A673 (cell line): ENCODE results near the gene MSH5. TPM values are rescaled to one million over a fixed set of nuclear protein-coding genes. Genes with fewer than 3 reads are reported as not detected.

Experiments used
- BruUV-seq: library from RNA; stranded (reverse); fragments of 400-500 nt; replicated peaks from 2 replicates; lab custom pipeline; 2021; lab: Mats Ljungman, UMichigan
- CTCF ChIA-PET: fragments of 300-600 bp; sonication (Branson Sonifier 250); formaldehyde crosslinking; loops from one replicate; lab custom pipeline; 2022; ENCODE audit warnings: antibody characterized with exemption; lab: Charles Lee
- POLR2A ChIA-PET: fragments of 300-600 bp; sonication (Branson Sonifier 250); formaldehyde crosslinking; loops from one replicate; lab custom pipeline; 2022; ENCODE audit warnings: antibody characterized with exemption; ENCODE audit not compliant: low non-redundant PET; lab: Charles Lee
- DNase-seq: peaks from one replicate; pipeline ENCODE4 v3.0.0-alpha.2; 2015; ENCODE audit warnings: low spot score
- H3K27ac ChIP-seq: fragments of 200-600 bp; sonication (generic); 2 replicates; pipeline ENCODE4 v1.5.1; 2016; ENCODE audit warnings: mixed run types, low read depth, mild to moderate bottlenecking, mixed read lengths, antibody characterized with exemption, low read length; ENCODE audit not compliant: poor library complexity, severe bottlenecking
- H3K27me3 ChIP-seq: fragments of 200-600 bp; sonication (generic); replicated peaks from 2 replicates; pipeline ENCODE4 v1.6.1; 2017; ENCODE audit warnings: mixed run types, low read depth, mild to moderate bottlenecking, mixed read lengths, antibody characterized with exemption, low read length; ENCODE audit not compliant: insufficient read depth, poor library complexity
- H3K36me3 ChIP-seq: fragments of 200-600 bp; sonication (generic); 2 replicates; pipeline ENCODE4 v1.6.1; 2016; ENCODE audit warnings: mixed run types, mild to moderate bottlenecking, mixed read lengths, antibody characterized with exemption, low read length; ENCODE audit not compliant: insufficient read depth, poor library complexity, severe bottlenecking
- H3K4me1 ChIP-seq: fragments of 200-600 bp; sonication (generic); 2 replicates; pipeline ENCODE4 v1.6.1; 2017; ENCODE audit warnings: mixed run types, mild to moderate bottlenecking, mixed read lengths, antibody characterized with exemption, low read length; ENCODE audit not compliant: insufficient read depth, poor library complexity, severe bottlenecking
- H3K4me3 ChIP-seq: fragments of 200-600 bp; sonication (generic); 2 replicates; pipeline ENCODE4 v1.5.1; 2016; ENCODE audit warnings: low read depth, mixed run types, mild to moderate bottlenecking, mixed read lengths, low read length; ENCODE audit not compliant: poor library complexity, severe bottlenecking
- H3K9me3 ChIP-seq: fragments of 200-600 bp; sonication (generic); 2 replicates; pipeline ENCODE4 v1.6.1; 2016; ENCODE audit warnings: mixed run types, low read depth, mild to moderate bottlenecking, mixed read lengths, antibody characterized with exemption, low read length; ENCODE audit not compliant: poor library complexity, severe bottlenecking
- CTCF ChIP-seq: fragments of 300-800, 200-600 bp; sonication (generic); conservative IDR thresholded peaks from 2 replicates; pipeline ENCODE4 v1.5.1; 2017; ENCODE audit warnings: low read depth, mild to moderate bottlenecking, antibody characterized with exemption, low read length, moderate library complexity, mixed read lengths
- EZH2 ChIP-seq: fragments of 200-600 bp; sonication (generic); IDR thresholded peaks from 2 replicates; pipeline ENCODE4 v1.6.1; 2017; ENCODE audit warnings: borderline replicate concordance, low read depth, mild to moderate bottlenecking, mixed read lengths, antibody characterized with exemption, low read length; ENCODE audit not compliant: poor library complexity, severe bottlenecking
- intact Hi-C: fragments of 100-400 bp; cut with micrococcal nuclease; formaldehyde crosslinking; loops from one replicate; pipeline ENCODE4 v1.10.0; 2022; ENCODE audit not compliant: unreplicated experiment
- total RNA-seq: library from RNA; stranded (reverse); gene quantifications from 2 replicates; pipeline ENCODE4 v1.2.3, GENCODE V29; 2021

Gene MSH5
- total RNA-seq, 1 experiment from 2014 or later: 76.4 TPM

- H3K4me3 ChIP-seq: no peak overlapping the region
- CTCF ChIA-PET: no interaction called here
Observed at GRCh38 chr6:31765910-31766794, 26.3 kb downstream of the MSH5 start.

GRCh38 chr6:31767096-31767645 lies 27.4 kb downstream of the MSH5 start:
- no peak for TF ChIP-seq EZH2
- no peak for TF ChIP-seq CTCF
- no peaks in the 10 kb centered on the region for H3K27me3 ChIP-seq
- H3K4me3 ChIP-seq: no peak overlapping the region
- no peak overlapping the region for H3K27ac ChIP-seq
- no peaks in the 10 kb centered on the region for H3K4me1 ChIP-seq
- no peak for DNase-seq
- intact Hi-C loops: no loop called here
- peaks cover 17% of the 10 kb centered on the region for H3K36me3 ChIP-seq
- ChIA-PET CTCF (no interaction called here), POLR2A (no interaction called here)
- BruUV-seq: no TSS peak
- H3K9me3 ChIP-seq: no peaks in the 10 kb centered on the region

More at GRCh38 chr6:31765910-31766794, 26.3 kb downstream of the MSH5 start:
- Histone ChIP-seq H3K27me3 (no peaks in the 10 kb centered on the region), H3K27ac (no peak overlapping the region), H3K9me3 (no peaks in the 10 kb centered on the region), H3K4me1 (no peaks in the 10 kb centered on the region), H3K36me3 (peaks cover 27% of the 10 kb centered on the region)
- no TSS peak for BruUV-seq
- TF ChIP-seq CTCF: no peak
- no peak for TF ChIP-seq EZH2
- intact Hi-C loops: no loop called here
- POLR2A ChIA-PET: no interaction called here
- DNase-seq: no peak

DNA sequence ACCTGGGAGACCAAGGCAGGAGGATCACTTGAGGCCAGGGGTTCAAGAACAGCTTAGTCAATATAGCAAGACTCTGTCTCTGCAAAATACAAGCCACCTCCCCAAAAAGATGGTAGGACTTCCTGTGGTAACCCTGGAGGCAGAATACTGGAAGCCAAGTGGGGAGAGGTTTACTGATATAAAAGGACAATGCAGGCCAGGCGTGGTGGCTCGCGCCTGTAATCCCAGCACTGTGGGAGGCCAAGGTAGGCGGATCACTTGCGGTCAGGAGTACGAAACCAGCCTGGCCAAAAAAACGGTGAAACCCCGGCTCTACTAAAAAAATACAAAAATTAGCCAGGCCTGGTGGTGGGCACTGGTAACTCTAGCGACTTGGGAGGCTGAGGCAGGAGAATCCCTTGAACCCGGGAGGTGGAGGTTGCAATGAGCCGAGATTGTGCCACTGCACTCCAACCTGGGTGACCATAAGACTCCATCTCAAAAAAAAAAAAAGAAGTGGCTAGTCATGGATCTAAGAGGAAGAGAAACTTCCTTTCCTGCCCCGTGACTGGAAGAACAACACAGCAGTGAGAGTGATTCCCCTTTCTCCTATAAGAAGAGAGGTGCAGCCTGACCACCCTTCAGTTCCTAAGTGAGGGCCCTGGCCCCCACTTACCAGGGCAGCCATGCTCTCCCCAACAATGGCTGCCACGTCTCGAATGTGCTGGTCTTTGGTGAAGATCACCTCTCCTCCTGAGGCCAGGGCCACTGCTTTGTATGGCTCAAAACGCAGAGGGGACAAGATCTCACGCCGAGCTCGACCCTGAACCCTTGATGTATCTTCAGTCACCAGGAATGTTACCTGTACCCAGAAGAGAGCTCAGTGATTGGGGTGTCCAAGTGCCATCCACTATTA lies 28.8 kb downstream of the MSH5 start:
- peaks cover 4% of the 10 kb centered on the region for H3K36me3 ChIP-seq
- no peak for DNase-seq
- BruUV-seq: no TSS peak
- H3K9me3 ChIP-seq: no peaks in the 10 kb centered on the region
- TF ChIP-seq CTCF (no peak), EZH2 (no peak)
- intact Hi-C loops: no loop called here
- no peak overlapping the region for H3K27ac ChIP-seq
- CTCF ChIA-PET: no interaction called here
- H3K4me1 ChIP-seq: no peaks in the 10 kb centered on the region
- no peaks in the 10 kb centered on the region for H3K27me3 ChIP-seq
- POLR2A ChIA-PET: no interaction called here
- H3K4me3 ChIP-seq: no peak overlapping the region
